ENCODE measurements around the gene ZNF366.

The ZNF366 gene

DNA sequence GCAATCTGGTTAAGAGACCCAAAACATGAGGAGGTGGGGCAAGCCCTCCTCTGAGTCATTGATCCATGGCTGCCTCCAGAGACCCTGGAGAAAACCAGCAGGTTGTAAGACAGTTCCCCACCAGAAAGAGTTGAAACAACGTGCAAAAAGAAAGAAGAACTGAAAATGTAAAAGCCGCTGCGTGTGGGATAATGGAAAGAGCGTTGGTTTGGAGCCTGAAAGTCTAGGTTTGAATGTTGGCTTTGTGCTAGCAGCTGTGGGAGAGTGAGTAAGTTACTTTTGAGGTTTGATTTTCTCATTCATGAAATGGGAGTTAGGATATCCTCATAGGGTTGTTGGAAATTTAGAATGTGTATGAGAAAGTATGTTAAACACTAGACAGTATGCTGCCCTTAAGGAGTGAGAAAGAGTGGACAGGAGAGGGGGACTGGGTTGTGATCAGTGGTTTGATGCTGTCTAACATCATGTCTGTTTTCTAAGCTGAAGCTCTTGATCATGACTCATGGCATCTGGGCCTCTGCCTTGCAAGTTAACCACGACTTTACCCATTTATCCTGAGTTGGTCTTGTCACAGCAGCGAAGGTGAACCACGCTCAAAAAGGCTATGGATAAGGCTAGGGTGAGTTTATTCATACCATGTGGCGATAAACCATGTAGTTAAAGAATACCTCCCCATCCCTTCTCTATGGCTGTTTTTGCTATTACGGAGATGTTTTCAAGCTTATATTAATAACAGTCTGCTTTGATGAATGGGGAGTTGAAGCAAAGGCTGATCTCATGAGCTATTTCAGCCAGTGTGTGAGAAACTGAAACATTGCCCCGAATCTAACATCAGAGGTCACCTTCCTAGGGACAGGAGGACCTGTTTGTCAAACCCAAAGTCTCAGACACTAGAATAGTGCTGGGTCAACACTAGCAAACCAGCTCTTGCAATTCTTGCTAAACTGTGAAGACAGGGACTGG, 41.3 kb downstream of the ZNF366 start:
- no peak for DNase-seq (ENCODE audit: low read depth in 2 of 2)

DNA sequence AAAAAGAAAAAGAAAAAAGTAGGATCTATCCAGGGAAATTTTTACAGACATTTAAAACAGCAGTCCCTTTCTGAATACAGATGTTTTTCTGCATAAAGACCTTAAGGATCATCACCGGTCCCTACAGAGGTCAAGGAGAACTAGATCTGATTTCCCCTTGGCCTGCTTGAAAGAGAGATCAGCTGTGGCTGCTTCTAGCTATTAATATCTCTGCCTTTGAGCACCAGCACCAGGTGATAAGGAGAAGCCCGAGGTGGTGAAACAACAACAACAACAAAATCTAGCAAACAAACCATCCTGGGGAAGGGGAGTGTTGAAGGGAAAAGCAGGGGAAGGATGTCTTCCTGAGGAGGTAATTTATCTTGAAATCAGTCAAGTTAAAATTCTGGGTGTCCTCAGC, 42.1 kb downstream of the ZNF366 start:
- DNase-seq (ENCODE audit: low read depth in 2 of 2): no peak

DNA sequence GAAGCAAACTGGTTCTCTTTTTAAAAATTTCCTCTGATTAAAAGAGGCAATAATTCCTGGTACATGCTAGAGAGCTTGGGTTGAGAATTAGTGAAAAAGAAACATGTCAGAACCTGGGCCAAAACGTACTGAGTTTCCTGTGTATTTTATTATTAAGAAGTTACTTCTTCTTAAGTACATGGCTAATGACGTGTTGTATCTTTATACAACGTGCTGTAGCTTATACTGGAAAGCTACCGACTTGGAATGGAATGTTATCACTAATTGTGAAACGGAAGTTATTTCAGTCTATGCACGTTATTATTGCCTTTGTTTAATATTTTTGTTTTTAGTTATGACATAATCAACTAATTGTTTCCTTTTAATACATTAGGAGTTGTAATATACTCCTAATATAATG, 43.1 kb downstream of the ZNF366 start:
- no peak for DNase-seq (ENCODE audit: low read depth in 2 of 2)

DNA sequence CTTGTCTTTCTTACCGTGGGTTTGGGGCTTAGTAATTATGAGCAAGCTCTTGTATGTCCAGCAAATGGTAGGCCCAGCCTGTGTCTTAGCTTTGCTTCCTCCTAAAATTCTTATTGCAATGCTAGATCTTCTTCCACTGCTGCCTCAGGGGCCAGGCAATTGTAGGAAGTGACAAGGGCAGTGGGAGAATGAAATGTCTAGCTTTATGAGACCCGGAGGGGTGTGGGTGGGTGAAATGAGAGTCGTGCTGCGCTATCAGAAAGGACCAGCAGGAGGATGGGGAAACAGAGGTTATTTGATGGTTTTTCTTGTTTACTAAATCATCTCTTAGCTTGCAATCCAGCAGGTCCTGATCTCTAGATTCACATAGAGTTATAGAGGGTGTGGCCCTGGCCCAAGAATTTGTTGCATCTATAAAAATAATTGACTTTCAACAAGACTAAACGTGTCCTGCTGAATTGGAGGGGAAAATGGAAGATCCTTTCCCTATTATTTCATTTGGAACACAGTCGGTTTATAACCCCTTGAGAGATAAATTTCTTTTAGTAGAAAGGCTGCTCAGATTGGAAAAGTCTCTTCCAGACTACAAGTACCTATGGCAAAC, 43.7 kb downstream of the ZNF366 start:
- no peak for DNase-seq (ENCODE audit: low read depth in 2 of 2)

DNA sequence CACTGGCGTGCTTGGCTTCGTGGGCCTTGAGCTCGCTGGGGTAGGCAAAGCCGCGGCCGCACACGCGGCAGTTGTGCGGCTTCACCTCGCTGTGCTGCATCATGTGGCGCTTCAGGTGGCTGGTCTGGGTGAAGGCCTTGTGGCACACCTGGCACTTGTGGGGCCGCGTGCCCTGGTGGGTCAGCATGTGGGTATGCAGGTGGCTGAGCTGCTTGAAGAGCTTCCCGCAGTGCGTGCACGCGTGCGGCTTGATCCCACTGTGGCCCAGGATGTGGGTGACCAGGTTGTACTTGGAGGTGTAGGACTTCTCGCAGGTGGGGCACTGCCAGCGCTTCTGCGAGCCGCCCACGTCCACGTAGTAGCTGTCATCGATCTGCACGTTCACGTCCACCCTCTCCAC, 46.8 kb downstream of the ZNF366 start:
- DNase-seq (ENCODE audit: low read depth in 2 of 2): no peak

DNA sequence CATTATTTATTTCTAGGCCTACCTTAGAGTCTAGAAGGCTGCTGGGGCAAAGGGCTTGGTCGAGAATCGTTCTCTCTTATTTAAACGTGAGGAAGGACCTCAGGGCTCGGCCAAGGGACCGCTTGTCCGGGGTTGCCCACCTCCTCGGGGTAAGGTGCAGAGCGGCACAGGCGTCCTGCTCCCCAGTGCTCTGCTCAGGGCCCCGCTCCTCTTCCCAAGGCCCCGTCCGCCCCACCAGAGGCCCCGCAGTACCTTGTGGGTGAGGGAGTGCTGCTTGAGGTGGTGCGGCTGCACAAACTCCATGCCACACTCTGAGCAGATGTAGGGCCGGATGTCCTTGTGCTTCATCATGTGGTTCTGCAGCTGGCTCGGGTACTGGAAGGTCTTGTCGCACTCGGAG, 47.3 kb downstream of the ZNF366 start:
- no peak for DNase-seq (ENCODE audit: low read depth in 2 of 2)

DNA sequence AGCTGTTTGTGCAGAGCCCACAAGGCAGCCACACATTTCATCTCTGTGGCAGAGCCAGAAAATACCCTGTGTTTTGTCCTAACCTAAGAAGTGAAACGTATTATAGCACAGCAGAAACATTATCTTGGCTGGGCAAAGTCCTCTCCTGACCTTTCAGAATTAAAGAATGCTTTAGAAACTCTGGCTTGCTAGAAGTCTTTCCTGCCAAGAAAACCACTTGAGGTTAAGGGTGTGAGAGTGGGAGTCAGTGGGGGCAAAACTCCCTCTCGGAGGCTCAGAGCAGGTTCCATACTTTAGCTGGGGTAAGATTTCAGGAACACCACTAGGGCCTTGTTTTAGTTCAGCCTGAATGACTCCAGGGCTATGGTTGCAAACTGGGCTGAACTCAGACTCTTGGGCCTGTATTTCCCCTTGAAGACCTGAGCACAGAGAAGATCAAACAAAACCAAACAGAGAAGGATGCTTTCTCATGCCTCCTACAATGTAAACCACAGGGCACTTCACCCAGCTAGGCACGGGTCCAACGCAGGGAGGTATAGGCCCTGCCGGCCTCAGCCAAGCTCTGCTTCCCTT, 48.0 kb downstream of the ZNF366 start:
- DNase-seq (ENCODE audit: low read depth in 2 of 2): no peak

DNA sequence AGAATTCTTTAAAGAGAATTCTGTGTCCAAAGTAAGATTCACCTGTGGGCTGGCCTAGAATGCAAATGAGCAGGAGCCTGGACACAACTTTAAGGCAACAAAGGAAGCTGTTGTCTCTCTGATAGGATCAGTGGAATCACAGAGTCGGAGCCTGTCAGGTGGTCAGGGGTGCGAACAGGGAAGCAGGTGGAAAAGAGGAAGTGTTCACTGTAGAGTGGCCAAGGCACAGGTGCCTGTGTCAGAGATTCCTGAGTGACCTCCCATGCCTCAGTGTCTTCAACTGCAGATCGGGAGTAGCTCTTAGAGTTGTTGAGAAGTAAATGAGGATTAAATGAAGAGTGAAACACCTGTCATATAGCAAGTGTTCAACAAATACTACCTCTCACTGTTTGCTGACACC, 48.8 kb downstream of the ZNF366 start:
- no peak for DNase-seq (ENCODE audit: low read depth in 2 of 2)

DNA sequence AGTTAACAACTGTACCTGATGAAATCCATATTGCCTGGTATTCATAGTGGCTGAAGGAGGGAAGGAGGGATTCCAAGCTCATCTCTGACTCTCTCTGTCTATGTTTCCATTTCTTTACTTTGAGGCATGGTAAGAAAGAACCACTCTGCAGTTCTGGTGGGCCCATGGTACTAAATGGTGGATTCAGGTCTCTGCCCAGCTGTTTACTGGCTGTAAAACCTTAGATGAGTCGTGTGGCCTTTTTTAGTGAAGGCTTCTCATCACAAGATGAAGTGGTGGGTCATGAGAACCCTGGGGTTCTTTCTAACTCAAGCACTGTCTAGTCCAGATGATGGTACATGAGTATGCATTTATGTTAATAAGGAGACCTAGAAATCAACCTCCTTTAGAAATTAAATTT, 49.7 kb downstream of the ZNF366 start:
- no peak for DNase-seq (ENCODE audit: low read depth in 2 of 2)

DNA sequence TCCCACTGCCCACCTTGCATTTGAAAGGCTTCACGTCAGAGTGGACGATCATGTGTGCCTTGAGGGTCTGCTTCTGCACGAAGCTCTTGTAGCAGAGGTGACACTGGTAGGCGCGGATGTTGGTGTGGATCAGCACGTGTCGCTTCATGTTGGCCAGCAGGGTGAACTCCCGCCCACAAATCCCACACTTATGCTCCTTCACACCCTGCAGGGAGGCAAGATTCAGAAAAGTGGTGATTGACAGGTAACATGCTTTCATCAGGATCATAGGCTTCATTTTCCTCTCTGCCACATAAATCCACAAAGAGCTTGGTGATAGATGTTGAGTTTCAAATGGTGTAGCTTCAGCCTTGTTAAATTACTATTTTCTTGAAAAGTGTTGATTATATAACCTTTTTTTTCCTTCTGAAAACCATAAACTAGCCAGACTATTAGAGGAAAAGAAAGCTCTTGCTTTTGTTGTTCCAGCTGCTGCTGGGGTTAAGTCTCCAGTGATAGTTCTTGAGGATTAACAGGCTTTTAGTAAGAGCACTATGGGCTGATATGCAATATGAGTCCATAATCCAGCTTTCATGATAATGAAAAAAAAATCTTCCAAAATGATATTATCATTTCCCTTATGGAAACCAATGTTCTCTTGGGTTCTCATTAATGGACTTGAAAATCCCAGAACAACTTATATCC, 50.7 kb downstream of the ZNF366 start:
- DNase-seq (ENCODE audit: low read depth in 2 of 2): no peak

DNA sequence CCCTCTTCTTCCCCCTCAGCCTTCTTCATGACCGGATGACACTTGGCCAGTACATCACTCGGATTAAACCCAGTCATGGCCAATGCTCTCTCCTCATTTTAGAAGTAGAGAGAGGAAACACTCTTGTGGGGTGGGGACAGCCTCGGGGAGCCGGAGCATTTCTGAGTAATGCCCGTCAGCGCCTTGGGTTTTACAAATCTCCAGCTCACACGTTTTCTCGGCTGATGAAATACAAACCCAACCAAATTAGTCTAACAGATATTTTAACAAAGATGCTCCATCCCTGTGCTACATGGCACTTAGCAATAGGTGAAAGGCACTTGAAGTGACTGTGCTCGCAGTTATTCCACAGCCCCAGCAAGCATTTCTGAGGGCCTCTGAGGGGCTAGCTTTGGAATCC, 51.7 kb downstream of the ZNF366 start:
- no peak for DNase-seq (ENCODE audit: low read depth in 2 of 2)

DNA sequence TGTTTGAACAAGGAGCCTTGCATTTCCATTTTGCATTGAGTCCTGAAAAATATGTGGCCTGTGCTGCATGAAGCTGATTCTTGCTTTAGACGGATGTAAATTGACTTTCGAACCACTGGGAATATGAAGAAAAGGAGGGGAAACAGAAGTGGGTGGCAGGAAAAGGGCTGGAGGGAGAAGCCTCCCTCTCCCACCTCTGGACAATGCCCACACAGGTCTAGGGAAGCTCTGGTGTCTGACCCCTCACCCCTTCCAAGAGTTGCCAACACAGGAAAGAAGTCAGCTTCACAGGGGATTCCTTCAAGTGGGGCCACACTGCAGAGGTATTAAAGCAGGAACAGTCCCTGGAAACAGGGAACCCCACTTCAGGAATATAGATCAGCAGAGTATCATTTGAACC, 52.2 kb downstream of the ZNF366 start:
- DNase-seq (ENCODE audit: low read depth in 2 of 2): no peak

DNA sequence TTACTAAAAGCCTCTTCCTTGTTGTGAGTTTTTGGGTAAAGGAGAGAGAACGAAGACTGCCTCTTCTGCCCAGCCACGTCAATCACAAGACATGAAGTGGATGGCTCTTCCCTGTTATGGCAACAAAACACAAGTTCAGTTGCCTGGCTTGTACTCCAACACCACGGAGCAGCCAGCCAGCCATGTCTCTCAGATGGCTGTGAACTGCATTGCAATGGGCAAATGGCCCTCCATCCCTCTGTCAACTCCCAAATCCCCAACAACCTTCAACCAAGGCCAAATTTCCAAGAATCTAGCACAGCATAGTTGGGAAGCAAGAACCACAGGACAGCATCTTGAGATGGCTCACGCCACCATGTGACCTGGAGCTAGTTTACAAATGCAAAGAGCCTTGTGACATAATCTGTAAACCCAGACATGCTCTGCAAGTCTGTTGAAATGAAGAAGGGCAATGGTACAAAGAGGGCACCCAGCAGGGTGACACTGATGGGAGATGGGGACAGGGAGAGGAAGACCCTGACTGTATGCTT, 53.9 kb downstream of the ZNF366 start:
- no peak for DNase-seq (ENCODE audit: low read depth in 2 of 2)

DNA sequence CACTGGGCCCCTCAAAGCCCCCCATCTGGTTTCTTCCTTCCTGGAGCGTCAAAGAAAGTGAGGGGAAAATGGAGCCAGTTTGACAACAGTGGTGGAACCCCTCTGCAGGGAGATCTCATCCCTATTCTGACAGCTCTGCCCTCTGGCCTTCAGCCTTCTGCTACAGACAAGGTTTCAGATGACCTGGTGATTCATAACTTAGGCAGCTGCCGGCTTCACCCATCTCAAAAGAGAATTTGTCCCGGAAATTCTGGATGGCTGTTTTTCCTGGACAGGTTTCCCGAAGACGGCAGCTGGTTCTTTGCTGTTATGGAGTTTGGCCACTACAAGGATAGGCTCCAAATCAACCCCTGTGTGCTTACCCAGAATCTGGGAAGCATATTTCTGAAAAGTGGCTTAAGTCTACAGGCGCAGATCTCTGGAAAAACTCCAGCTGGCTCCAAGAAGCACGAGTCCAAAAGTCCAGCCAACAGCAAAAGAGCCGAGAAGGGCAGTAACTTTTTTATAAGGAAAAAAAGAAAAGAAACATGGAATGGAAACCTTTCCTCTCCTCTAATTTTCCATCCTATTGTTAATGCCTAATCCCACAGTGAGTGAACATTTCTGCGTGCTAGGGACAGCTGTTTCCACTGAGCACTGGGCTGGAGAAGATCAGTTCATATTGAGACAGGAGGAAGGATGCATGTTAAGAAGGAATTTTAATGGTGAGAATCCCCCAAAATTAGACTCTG, 54.5 kb downstream of the ZNF366 start:
- DNase-seq (ENCODE audit: low read depth in 2 of 2): no peak

DNA sequence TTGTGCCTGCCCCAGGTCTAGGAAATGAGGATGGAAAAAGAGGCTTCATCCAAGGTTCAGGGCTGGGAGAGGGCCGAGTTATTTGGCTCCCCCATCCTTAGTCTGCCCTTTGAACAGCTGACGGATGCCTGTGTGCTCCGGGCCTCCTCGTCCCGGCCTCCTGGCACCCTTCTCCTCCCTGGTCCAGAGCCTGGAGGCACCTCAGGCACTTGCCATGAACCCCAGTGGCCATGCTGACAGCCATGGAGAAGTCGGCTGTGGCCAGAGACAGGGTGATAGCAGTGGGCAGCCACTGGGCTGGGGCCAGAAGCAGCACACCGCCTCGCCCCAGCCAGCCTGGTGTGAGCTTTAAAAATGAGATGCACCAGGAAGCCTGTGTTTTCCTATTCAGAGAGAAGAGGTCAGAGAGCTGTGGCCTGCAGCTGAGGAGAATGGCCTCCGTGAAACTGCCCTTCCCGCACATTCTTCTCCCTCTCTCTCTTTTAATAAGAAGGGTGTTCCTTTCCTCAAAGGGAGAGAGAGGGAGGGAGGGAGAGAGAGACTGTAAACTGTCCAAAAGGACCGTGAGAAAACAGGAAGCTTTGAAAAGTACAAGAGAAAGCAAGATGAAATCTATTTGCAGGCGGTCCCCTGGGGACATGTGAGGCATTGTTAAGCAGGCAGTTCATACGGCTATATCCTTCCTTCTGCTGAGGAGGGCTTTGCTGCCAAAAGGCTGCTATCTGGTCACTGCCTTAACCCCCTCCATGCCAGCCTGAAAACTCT, 55.3 kb downstream of the ZNF366 start:
- DNase-seq (ENCODE audit: low read depth in 2 of 2): no peak

DNA sequence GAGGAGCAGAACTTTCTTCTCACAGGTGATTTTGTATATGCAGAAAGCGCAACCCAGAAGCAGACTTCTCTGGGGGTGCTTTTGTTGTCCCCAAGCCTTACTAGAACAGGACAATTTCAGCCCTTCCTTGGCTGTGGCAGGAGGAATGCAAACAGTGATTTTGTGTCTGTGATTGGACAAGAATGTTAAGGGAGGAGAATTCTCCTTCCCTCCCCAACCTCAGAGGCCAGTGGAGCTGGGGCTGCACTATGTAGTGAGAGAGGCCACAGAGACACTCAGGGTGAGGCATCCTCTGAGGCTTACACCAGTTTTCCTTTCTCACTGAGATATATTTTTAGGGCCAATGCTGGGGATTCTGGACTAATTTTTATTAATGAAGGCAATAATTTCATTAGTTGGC, 58.8 kb downstream of the ZNF366 start:
- no peak for DNase-seq (ENCODE audit: low read depth in 2 of 2)

DNA sequence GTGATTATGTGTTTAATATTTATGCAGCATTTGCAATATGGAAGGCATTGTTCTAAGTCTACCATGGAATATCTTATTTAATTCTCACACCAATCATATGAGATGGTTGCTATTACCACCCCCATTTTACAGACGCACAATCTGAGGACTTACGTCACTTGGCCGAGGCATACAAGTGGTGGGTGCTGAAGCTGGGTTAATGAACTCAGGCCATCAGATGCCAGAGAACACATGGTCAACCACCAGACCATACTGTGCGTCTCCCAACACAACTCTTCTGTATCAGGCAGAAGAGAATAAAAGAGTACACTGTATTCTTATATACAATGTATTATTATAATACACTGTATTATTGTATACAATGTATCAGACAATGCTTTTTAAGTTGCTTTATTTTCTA, 59.5 kb downstream of the ZNF366 start:
- DNase-seq (ENCODE audit: low read depth in 2 of 2): no peak

DNA sequence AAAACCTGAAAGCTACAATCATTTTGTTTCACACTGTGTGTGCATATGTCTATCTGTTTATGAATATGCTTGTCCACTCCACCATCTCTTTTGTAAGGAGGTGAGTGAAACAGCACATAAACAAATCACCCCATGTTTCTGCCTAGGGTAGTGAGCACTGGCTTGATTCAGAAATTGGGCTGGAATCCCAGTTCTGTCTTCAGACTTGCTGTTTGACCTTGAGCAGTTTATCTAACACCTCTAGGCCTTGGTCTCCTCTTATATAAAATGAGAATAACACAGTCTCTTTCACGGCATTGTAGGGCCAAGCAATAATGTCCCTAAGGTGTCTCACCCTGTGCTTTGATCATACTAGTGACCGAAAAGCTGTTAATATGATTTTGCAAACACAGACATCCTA, 61.2 kb downstream of the ZNF366 start:
- DNase-seq (ENCODE audit: low read depth in 2 of 2): no peak

DNA sequence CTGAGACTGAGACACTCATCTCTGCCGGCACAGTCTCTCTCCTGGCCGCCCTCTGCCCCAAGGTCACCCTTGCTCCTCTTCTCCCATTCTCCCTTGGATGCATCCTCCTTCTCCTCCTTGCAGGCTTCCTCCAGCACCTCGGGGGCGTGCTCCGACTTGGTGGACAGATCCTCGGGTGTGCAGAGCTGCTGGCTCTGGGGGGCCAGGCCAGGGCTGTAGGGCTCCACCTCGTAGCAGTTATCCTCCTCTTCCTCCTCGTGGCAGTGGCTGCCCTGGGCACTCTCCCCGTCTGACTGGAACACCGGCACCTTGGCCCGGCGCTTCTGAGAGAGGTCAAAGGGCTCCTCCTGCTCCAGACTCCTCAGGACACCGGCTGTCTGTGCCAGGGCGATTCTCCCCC, 63.3 kb downstream of the ZNF366 start:
- no peak for DNase-seq (ENCODE audit: low read depth in 2 of 2)

DNA sequence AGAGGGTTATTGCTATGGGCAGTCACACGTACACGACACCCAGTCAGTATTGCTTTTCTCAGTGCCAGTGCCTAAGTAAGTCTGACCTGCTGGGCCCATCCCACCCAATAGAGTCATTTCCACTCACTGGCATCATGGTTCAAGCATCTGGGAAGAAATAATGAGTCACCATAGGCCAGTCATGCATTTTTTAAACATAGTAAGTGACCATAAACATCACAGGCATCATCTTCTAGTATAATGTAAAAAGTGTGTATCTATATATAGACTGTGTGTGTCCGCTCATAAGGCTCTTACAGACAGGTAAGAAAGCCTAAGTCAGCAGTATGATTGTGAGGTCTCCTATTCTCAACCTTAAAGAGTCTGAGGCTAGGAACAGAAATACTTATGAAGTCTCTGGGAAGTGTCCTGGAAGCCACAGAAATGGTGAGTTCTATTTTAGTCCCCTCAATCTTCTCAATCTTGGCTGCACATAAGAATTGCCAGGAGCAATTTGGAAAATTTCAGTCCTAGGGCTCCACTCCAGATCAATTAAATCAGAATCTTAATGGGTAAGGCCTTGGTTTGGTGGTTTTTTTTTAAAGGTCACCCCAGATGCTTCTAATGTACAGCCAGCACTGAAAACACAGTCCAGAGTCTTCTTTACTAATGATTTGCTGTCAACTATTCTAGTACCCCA, 65.2 kb downstream of the ZNF366 start:
- no peak for DNase-seq (ENCODE audit: low read depth in 2 of 2)
